ENCODE measurements around the gene PCDHGB1. TPM values are rescaled to one million over a fixed set of nuclear protein-coding genes. Genes with fewer than 3 reads are reported as not detected.

The PCDHGB1 gene
- polyA plus RNA-seq, 3 donors = not detected

GRCh38 chr5:141360685-141361084 is 10.8 kb downstream of the PCDHGB1 start:
- Mint-ChIP-seq H3K27ac (peak overlapping the region in 1 of 7 donors; percentile 57), H3K9me3 (peaks cover 40 to 86% (median 73%) of the 10 kb centered on the region in 7 donors), H3K4me1 (peaks cover 2% of the 10 kb centered on the region), H3K27me3 (ENCODE audit: low read depth in 3 of 3) (peaks cover 52 to 72% (median 71%) of the 10 kb centered on the region in 3 donors), H3K4me3 (peak overlapping the region in 1 of 2 donors; percentile 85), H3K36me3 (peaks cover 12 to 18% of the 10 kb centered on the region in 2 donors)
- no peak for DNase-seq
- peaks cover 58 to 79% of the 10 kb centered on the region in 2 donors for H3K9me3 ChIP-seq (replicated peaks in 1 of 2; ENCODE audit: control insufficient read depth in 1 of 2, insufficient read depth in 1 of 2, low read length in 2 of 2)
- H3K4me1 ChIP-seq (ENCODE audit: control insufficient read depth in 1 of 2, insufficient read depth in 2 of 2, low read length in 2 of 2) = no peaks in the 10 kb centered on the region
- H3K27me3 ChIP-seq (ENCODE audit: control insufficient read depth in 2 of 2, insufficient read depth in 2 of 2, low read length in 2 of 2) = peaks cover 51 to 91% of the 10 kb centered on the region in 2 donors
- intact Hi-C loops (cut with micrococcal nuclease) = no loop called here
- no peaks in the 10 kb centered on the region for H4K20me1 ChIP-seq (ENCODE audit: insufficient read depth, low read length)
- no peak overlapping the region for H2AFZ ChIP-seq (ENCODE audit: insufficient read depth, low read depth, low read length, poor library complexity, severe bottlenecking)
- H3K9ac ChIP-seq (ENCODE audit: insufficient read depth, low read length, poor library complexity, severe bottlenecking) = no peak overlapping the region
- no peak for TF ChIP-seq CTCF (IDR thresholded peaks at IDR 0.05)
- WGBS (ENCODE audit: insufficient coverage) = 43% methylated on average over 12 of the region's 15 CpGs
- no peaks in the 10 kb centered on the region for H3K36me3 ChIP-seq (replicated peaks in 1 of 2; ENCODE audit: control insufficient read depth in 1 of 2, insufficient read depth in 2 of 2, low read length in 2 of 2)
- no peak overlapping the region for H3K4me3 ChIP-seq (replicated peaks in 1 of 3; ENCODE audit: low read depth in 2 of 3, low read length in 3 of 3)
- H3K27ac ChIP-seq (ENCODE audit: low read depth in 1 of 2, low read length in 2 of 2) = no peak overlapping the region
- no peaks in the 10 kb centered on the region for H3K79me2 ChIP-seq (ENCODE audit: insufficient read depth, low read length)
- H3K4me2 ChIP-seq (replicated peaks; ENCODE audit: extremely low read depth, low read length, poor library complexity, severe bottlenecking) = no peak overlapping the region

GRCh38 chr5:141362719-141363118 is 12.8 kb downstream of the PCDHGB1 start:
- Mint-ChIP-seq H3K9me3 (peaks cover 43 to 82% (median 73%) of the 10 kb centered on the region in 7 donors), H3K36me3 (peaks cover 16 to 20% of the 10 kb centered on the region in 2 donors), H3K4me3 (peak overlapping the region in 1 of 2 donors; percentile 83), H3K27me3 (ENCODE audit: low read depth in 3 of 3) (peaks cover 67 to 73% (median 68%) of the 10 kb centered on the region in 3 donors), H3K27ac (no peak overlapping the region), H3K4me1 (peaks cover 2% of the 10 kb centered on the region)
- TF ChIP-seq CTCF (IDR thresholded peaks at IDR 0.05) = no peak
- Histone ChIP-seq H2AFZ (ENCODE audit: insufficient read depth, low read depth, low read length, poor library complexity, severe bottlenecking) (no peak overlapping the region), H3K4me1 (ENCODE audit: control insufficient read depth in 1 of 2, insufficient read depth in 2 of 2, low read length in 2 of 2) (no peaks in the 10 kb centered on the region), H3K4me3 (replicated peaks in 1 of 3; ENCODE audit: low read depth in 2 of 3, low read length in 3 of 3) (no peak overlapping the region), H4K20me1 (ENCODE audit: insufficient read depth, low read length) (no peaks in the 10 kb centered on the region), H3K79me2 (ENCODE audit: insufficient read depth, low read length) (no peaks in the 10 kb centered on the region), H3K27ac (ENCODE audit: low read depth in 1 of 2, low read length in 2 of 2) (no peak overlapping the region), H3K36me3 (replicated peaks in 1 of 2; ENCODE audit: control insufficient read depth in 1 of 2, insufficient read depth in 2 of 2, low read length in 2 of 2) (no peaks in the 10 kb centered on the region), H3K9me3 (replicated peaks in 1 of 2; ENCODE audit: control insufficient read depth in 1 of 2, insufficient read depth in 1 of 2, low read length in 2 of 2) (peaks cover 55 to 72% of the 10 kb centered on the region in 2 donors), H3K27me3 (ENCODE audit: control insufficient read depth in 2 of 2, insufficient read depth in 2 of 2, low read length in 2 of 2) (peaks cover 53 to 93% of the 10 kb centered on the region in 2 donors), H3K9ac (ENCODE audit: insufficient read depth, low read length, poor library complexity, severe bottlenecking) (no peak overlapping the region), H3K4me2 (replicated peaks; ENCODE audit: extremely low read depth, low read length, poor library complexity, severe bottlenecking) (no peak overlapping the region)
- intact Hi-C loops (cut with micrococcal nuclease) = no loop called here
- no peak for DNase-seq
